GM19099 (cell line): ENCODE results near the gene ATP6V0D1.

Source experiments
- POLR2A ChIP-seq: IDR thresholded peaks from 3 replicates; pipeline ENCODE4 v1.6.1; 2011; ENCODE audit warnings: low read depth; ENCODE audit not compliant: insufficient read length; ENCODE audit errors: extremely low read depth

Gene ATP6V0D1

DNA sequence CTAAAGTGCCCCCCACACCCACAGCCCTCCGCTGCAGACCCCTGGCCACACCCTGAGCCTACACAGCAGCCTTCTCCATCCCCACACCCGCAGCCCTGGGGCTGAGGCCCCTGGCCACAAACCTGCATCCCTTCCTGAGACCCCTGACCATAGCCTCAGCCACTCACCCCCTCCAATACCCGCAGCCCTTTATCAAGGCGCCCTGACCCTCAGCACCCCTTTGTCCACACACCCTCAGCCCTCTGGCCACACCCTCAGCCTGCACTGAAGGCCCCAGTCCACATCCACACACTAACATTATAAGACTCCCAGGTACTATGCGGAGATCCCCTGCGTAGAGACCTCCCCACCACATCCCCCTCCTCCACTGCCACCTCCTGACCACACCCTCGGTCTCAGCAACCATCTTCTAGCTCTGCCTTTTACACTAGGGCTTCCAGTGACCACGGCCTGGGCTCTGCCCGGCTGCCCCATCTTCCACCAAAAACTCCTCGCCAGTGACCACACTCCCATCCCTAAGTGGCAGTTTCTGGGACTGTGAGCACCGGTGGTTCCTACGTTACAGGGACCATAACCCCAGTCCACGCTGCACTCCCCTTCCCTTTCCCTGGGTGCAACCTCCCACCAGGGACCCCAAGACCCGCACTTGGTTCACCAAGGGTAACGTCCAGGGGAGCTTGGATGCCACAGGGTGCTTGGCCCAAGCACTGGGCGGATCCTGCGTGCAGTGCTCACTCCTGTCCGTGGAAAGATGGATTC, 88.5 kb downstream of the ATP6V0D1 start:
- no peak for TF ChIP-seq POLR2A

- TF ChIP-seq POLR2A: no peak
Observed at GRCh38 chr16:67391424-67392300, 89.3 kb downstream of the ATP6V0D1 start.

DNA sequence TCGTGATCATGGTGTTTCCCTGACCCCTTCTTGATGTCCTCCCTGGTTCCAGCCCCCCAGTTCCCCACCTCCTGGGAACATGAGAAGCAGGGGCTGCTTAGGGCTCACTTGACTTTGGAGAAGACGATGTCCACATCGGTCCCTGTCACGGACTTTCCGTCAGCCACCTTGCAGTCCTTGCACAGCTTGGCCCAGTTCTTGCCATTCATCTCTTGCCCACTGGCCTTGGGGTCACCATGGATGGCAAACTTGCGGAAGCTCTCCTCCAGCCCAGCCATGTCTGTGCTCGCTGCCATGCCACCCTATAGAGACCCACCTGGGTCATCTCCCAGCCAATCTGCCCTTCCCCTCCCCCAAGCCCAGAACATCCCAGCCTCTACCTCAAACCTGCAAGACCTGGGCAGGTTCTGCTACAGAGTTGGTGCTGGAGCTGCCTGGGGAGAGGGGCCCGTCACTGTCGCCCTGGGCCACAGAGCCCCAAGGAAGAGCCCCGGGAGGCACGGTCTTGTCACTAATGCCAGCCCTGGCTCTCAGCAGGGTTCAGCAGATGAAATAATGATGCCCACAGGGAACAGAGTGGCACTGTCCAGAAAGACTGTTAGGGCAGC, 90.0 kb downstream of the ATP6V0D1 start:
- no peak for TF ChIP-seq POLR2A

- no peak for TF ChIP-seq POLR2A
Observed at GRCh38 chr16:67389911-67390815, 90.8 kb downstream of the ATP6V0D1 start.

DNA sequence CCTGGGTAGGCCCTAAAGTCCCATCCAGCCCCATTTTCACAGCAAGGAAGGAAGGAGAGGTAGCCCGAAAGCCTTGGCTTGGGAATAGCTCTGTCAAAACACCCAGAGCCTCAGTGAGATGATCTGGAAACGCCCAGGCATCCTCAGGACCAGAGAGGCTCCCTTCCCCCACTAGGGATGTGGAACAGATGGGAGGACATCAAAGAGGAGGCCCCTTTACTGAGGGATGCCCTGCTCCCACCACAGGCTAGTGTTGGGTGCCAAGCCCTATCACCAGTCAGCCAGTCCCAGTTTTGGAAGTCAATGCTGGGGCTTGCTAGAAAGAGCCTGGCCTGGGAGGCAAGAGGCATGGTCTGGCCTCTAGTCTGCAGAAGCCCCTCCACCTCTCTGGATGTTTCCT, 92.4 kb downstream of the ATP6V0D1 start:
- TF ChIP-seq POLR2A: no peak

- no peak for TF ChIP-seq POLR2A
Observed at GRCh38 chr16:67388191-67388590, 92.8 kb downstream of the ATP6V0D1 start.
